Measurements from ENCODE around the gene RRP9.

Gene RRP9

DNA sequence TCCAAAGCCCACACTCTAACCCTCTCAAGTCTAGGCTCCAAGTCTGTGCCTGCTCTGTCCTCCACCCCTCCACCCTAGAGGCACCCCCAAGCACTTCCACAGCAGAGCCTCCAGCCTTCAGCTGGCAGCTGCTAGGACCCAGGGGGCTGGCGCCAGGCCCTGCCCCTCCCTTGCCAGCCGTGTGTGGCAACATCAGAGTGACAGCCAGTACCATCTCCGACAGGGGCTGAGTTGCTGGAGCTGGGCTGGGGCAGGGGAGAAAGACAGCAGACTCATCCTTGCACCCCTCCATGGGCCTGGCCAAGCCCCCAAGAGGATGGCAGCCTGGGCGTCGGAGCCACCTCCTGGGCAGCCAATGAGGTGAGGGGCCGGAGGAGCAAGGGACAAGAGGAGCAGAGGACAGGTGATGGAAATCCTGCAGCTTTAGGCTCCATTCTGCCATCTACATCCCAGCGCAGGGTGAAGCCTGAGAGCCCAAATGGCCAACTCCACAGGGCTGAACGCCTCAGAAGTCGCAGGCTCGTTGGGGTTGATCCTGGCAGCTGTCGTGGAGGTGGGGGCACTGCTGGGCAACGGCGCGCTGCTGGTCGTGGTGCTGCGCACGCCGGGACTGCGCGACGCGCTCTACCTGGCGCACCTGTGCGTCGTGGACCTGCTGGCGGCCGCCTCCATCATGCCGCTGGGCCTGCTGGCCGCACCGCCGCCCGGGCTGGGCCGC is 13.6 kb upstream of the RRP9 start, which contains the start of gene GPR62:
TSS of gene GPR62 (plus strand) at position 207 of the 718 bp plus-strand sequence. CDS start at position 479, 272 bp downstream.
- no peak for DNase-seq

DNA sequence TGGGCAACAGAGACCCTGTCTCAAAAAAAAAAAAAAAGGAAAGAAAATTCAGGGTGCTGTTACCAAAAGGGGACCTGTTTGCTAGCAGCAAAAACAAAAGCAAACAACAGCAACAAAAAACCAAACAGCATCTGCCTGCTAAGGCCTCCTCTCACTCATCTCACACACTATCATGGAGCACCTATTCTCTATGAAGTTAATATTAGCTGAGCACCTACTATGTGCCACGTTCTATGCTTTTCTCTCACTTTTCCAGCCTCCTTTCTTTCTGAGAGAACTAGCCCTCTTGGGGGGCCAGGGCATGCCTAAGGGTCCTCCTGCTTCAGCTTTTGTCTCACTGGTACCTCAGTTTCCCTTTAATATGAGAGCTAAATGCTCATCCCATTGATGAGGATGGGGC is 13.0 kb upstream of the RRP9 start:
- no peak for DNase-seq

DNA sequence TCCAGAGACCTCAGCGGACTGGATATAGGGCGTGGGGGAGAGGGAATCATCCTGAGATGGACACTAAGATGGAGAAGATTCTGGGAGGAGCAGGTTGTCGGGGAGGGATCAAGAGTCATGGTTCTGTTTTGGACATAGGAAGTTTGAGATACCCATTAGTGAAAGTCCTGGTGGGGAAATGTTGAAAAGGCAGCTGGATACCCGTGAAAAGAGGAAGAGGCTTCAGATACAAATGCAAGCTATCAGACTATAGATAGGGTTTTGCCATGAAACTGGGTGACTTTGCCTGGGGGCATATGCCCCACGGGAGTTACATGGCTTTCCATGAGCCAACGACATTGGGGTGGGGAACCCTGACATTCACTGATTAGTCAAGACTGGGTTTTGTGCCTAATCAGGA is 12.4 kb upstream of the RRP9 start:
- DNase-seq, result no peak

DNA sequence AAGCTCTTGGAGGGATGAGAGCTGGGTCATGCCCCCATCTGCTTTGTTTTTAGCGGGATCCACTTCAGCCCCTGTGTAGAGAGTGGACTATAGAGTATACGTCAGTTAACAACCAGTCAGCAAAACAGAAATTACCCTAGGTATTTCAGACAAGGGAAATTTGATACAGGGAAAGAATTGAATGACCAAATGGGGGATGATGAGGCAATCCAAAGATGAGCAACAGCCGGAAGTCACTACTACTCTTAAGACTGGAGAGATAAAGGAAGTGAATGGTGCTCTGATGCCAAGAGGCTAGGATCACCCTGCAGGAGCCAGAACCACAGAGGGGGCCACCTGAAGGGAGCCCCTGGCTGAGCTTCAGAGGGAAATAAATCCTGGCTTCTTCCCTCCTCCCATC is 11.7 kb upstream of the RRP9 start:
- no peak for DNase-seq

- DNase-seq, result no peak
Observed at GRCh38 chr3:51950899-51951298, 9.2 kb upstream of the RRP9 start.

DNA sequence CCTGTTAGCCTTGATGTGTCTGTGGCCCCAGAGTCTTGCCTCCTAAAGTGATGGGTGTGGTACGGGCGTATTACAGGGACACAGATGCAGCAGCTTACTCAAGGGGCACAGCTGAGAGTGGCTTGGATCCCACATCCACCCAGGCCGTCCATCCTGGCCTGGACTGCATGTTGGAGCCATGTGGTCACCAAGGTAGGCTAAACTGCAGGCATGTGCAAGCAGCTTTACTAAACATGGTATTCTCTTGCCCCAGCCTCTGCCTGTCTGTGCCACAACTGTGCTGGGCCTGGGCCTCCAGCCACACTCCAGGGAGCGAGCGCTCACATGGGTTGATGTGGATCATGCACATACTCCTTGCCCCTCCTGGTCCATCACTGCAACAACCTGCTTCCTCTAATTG is 7.4 kb upstream of the RRP9 start:
- no peak for DNase-seq

- DNase-seq, result no peak
Observed at GRCh38 chr3:51948016-51948580, 6.4 kb upstream of the RRP9 start.

DNA sequence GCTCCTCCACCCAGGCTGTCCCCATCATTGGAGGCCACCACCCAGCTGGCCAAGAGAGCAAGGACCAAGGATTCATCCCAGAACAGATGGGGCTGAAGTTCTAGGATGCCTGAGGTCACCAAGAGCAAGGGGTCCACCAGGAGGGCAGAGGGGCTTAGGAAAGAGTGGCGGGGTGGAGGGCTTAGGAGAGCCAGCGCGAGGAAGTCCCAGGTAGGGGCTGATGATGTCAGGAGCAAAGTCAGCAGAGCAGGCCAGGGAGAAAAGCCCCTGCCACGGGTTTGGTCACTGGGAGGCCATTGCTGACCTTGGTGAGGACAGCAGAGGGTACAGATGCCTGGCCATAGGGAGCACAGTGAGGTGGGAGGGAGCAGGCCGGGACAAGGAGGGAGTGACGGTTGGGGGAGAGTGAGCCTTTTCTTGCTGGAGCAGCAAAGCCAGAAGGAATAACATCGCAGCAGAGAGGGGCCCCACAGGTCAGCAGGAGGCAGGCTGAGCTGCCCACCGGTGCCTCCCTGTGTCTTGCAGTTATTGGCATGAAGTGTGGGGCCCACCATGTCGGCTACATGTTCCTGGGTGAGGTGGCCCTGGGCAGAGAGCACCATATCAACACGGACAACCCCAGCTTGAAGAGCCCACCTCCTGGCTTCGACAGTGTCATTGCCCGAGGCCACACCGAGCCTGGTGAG is 5.7 kb upstream of the RRP9 start:
- DNase-seq, result no peak

DNA sequence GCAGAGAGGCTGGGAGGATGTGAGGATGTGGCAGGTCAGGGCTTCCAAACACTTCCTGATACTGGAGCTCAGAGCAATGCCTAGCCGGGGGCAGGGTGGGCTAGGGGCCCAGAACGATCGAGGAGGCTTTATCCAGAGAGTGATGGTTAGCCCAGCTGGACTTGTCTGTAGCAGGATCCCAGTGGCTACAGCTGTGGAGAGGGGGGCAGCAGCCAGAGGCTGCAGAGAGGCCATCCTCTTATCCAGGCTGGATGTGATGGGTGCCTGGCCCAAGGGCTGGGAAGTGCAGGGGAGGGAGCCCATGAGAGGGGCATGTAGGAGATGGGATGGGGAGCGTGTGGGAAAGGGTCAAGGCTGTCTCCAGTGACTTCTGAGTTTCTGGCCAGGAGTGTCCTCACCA is 5.1 kb upstream of the RRP9 start:
- DNase-seq, result no peak

GRCh38 chr3:51945926-51946705 is 4.4 kb upstream of the RRP9 start:
- no peak for DNase-seq

DNA sequence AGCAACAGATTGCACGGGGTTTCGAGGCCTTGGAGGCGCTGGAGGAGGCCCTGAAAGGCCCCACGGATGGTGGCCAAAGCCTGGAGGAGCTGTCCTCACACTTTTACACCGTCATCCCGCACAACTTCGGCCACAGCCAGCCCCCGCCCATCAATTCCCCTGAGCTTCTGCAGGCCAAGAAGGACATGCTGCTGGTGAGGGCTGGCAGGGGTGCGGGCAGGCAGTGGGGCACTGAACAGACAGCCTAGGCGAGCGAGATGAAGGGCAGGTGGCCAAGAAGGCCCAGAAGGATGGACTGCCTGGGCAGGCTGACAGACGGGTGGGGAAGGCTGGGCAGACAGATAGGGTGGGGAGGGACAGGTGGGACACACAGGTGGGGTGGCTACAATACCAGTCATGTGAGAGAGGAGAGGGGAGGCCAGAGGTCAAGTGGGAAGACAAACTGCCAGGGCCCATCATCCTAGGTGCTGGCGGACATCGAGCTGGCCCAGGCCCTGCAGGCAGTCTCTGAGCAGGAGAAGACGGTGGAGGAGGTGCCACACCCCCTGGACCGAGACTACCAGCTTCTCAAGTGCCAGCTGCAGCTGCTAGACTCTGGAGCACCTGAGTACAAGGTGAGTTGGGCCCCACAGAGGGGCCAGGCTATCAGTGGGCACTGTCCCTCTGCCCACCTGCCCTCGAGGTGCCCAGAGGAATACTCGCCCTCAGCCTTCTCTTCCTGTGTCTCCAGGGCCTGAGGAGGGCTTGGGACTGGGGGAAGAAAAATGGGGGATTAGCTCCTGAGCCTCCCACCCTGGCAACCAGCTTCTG is 3.5 kb upstream of the RRP9 start:
- no peak for DNase-seq

GRCh38 chr3:51944451-51945021 is 2.8 kb upstream of the RRP9 start:
- no peak for DNase-seq

DNA sequence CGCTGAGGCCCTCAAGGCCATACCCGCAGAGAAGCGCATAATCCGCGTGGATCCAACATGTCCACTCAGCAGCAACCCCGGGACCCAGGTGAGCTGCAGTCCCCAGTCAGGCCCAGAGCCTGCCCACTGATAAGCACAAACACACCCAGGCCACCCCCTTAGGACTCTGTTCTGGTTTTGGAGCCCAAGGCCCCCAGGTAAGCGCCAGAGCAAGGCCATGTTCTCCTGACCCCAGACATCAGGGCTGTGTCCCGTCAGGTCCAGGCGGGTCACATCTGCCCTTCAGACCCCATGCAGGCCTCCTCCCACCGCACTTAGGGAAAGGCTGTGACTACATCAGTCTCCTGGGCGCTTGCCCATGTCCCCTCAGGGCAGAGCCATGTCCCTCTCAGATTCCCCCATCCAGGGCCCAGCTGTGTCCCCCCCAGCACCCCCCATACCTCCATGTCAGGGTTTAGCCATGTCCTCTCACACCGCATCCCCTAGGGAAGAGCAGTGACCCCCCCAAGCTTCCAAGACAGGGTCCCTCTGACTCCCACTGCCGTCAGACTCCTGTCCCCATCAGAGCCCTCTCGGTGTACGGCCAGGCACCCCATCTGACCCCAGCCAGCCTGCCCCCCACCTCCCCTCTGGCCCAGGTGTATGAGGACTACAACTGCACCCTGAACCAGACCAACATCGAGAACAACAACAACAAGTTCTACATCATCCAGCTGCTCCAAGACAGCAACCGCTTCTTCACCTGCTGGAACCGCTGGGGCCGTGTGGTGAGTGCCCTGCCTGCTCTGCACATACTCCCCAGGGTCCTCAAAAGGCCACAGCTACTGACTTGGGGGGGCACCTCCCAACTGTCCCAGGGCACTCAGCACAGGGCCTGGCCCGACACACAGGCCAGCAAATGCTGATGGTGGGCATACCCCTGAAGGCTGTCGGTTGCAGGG is 2.0 kb upstream of the RRP9 start:
- no peak for DNase-seq

- DNase-seq, result no peak
Observed at GRCh38 chr3:51942603-51943450, 1.1 kb upstream of the RRP9 start.

- DNase-seq, result no peak
Observed at GRCh38 chr3:51941463-51941797, 274 bp downstream of the RRP9 start.

DNA sequence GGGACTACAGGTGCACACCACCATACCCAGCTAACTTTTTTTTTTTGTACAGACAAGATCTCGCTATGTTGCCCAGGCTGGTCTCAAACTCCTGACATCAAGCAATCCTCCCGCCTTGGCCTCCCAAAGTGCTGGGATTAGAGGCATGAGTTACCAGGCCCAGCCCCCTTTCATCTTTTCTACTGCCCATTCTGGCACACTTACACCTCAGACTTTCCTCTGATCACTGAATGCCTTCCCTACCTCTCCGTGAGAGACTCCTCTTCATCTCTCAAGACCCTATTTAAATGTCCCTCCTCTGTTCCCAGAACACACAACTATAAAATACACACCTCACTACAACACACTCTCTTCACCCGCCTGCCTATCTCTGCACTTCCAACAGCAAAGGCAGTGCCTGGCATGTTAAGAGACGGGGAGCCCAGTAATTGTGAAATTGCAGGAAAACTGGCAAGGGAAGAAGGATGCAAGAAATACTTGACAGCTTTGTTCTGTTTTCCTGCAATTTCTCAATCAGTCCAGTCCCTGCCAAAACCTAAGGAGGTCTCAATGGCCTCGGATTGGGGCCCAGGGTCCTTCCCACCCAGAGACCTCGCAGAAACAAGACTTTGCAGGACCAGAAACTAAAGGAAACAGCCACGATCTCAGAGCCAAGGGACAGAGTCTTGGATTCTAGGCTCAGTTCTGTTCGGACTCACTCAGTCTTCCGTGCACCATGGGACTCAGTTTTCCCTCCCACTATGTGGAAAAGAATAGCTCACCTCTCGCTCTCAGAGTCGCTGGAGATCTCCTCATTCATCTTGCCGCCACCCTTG is 849 bp downstream of the RRP9 start:
- DNase-seq, result no peak

DNA sequence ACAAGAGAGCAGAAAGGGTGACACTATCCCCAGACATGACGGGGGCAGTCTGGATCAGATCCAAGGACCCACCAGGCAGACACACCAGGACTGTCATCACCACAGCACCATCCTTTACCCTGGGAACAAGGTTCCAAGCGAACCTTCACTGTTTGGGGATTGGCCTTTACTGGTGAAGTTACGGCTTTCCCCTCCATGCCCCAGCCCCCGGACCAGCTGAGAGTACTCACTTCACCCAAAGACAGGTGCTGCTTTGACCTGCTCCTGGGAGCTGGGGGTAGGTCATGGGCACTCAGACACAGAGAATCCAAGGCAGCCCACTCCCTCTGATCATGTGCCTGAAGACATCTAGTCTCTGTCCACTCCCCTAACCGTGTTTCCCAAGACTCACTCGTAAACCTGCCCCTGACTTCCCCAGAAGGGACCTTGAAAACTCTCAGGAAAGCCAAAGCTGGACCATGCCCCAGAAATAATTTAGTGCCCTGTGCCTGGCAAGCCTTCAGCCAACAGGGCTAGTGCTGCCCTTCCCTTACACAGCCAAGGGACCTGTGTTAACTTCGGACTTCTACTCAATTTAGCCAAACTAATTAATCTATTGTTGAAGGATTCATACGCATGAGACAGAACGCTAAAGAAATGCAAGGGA is 2.8 kb downstream of the RRP9 start:
- DNase-seq, result no peak

DNA sequence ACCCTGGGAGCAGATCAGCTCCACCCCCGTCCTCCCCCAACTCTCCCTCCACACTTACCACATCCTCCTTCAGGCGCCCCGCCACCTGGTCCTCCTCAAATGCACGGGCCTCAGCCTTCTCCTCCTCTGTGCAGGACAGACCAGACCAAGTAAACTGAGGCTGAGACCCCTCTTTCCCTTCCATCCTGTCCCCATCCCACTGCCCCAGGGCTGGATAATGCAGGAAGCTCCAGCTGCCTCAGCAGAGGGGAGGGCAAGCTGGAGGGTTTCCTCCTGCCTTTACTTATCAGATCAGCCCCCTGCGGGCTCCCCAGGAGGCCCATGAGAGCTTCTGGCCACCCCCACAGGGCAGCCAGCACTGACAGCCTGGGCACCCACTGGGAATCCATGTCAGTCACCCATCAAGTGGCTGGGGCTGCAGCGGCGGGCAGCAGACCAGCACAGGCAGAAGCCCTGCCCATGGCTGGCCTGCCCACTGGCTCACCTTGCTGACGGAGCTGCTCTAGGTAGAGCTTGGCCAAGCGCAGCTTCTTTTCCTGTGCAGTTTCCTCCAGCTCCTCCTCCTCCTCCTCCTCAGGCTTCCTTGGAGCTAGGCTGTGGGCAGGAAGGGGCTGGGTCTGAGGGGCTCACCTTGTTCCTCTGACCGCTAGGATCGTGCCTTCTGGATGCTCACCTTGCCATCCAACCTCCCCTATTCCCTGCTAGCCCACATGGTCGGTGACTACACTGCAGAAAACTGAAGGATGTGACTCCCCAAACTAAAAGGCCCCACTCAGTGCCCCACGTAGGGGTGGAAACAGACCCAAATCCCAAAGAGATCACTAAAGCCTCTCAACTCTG is 3.9 kb downstream of the RRP9 start:
- no peak for DNase-seq
